AG04450 (cell line): ENCODE data around the gene SH3RF3. TPM values are rescaled to one million over a fixed set of nuclear protein-coding genes. Genes with fewer than 3 reads are reported as not detected.

Experiments used
- CTCF ChIA-PET: fragments of 300-600, 350-600 bp; formaldehyde crosslinking; extraction: SDS; loops from one replicate; lab custom pipeline; 2022; ENCODE audit warnings: antibody characterized with exemption, inconsistent platforms; lab: Charles Lee
- POLR2A ChIA-PET: fragments of 350-600 bp; formaldehyde crosslinking; extraction: SDS; loops from one replicate; lab custom pipeline; 2021; ENCODE audit warnings: antibody characterized with exemption, inconsistent platforms; lab: Yijun Ruan, JAX
- DNase-seq: peaks from one replicate; pipeline ENCODE4 v3.0.0-alpha.2; 2011; ENCODE audit warnings: low read depth, low spot score
- H3K27ac ChIP-seq: one replicate; pipeline ENCODE4 v1.5.1; 2012; ENCODE audit warnings: low read depth, low read length, control low read depth
- H3K27me3 ChIP-seq: one replicate; pipeline ENCODE4 v1.6.0; 2012; ENCODE audit warnings: low read length; ENCODE audit not compliant: control insufficient read depth, insufficient read depth
- H3K4me3 ChIP-seq: 2 replicates; pipeline ENCODE4 v1.5.1; 2011; ENCODE audit warnings: mild to moderate bottlenecking, low read depth, low read length, control low read depth
- H3K9me3 ChIP-seq: 2 replicates; pipeline ENCODE4 v1.5.1; 2012; ENCODE audit warnings: low read length; ENCODE audit not compliant: control insufficient read depth, insufficient read depth
- CTCF ChIP-seq: IDR thresholded peaks from 2 replicates; pipeline ENCODE4 v1.5.1; 2011; ENCODE audit warnings: low read depth, low read length, control low read depth, inconsistent platforms
- polyA plus RNA-seq: library from polyadenylated mRNA; depleted of rRNA; stranded (reverse); fragments of >200 nt; gene quantifications from 2 replicates; pipeline ENCODE4 v1.2.3, GENCODE V29; 2011

The SH3RF3 gene
- polyA plus RNA-seq, 1 experiment, result 5.7 TPM

GRCh38 chr2:109522063-109522374 is 393.0 kb downstream of the SH3RF3 start:
- Histone ChIP-seq H3K27ac (no peak overlapping the region), H3K27me3 (peaks cover 14% of the 10 kb centered on the region), H3K9me3 (no peaks in the 10 kb centered on the region), H3K4me3 (no peak overlapping the region)
- CTCF ChIA-PET, result interaction anchor here (1.2 to 1.7 kb wide), 2 partner anchors 11 to 24 kb away, joined by 6 to 7 read pairs; no protein-coding TSS in a partner anchor
- POLR2A ChIA-PET, result no interaction called here
- TF ChIP-seq CTCF, result no peak
- DNase-seq, result no peak

DNA sequence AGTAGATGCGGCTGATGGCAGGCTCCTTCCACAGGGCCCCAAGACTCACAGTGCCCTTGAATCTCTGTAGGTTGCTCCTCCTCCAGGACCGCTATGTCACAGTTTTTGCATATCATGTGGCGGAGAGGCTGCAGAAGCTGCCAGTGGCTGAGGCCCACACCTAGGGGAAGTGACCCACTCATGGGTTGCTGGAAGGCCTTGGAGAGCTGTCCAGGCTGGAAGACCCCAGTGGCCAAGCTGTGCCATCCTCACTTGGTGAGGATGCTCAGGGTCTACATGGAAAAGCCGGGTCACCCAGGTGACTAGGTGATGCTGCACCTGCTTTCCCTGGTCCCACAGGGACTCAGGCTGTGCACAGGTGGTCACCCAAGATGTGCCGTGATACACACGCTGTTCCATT is 394.1 kb downstream of the SH3RF3 start:
- H3K9me3 ChIP-seq, result no peaks in the 10 kb centered on the region
- no peak for TF ChIP-seq CTCF
- H3K4me3 ChIP-seq, result no peak overlapping the region
- ChIA-PET POLR2A (interaction anchor here (0.8 kb wide), 1 partner anchor 52 kb away, joined by 4 read pairs; no protein-coding TSS in a partner anchor), CTCF (interaction anchor here (1.2 to 1.7 kb wide), 2 partner anchors 13 to 23 kb away, joined by 6 to 7 read pairs; no protein-coding TSS in a partner anchor)
- DNase-seq, result no peak
- H3K27me3 ChIP-seq, result peaks cover 22% of the 10 kb centered on the region
- H3K27ac ChIP-seq, result no peak overlapping the region

- Histone ChIP-seq H3K4me3 (no peak overlapping the region), H3K27ac (no peak overlapping the region), H3K27me3 (peaks cover 22% of the 10 kb centered on the region), H3K9me3 (peaks cover under 1% of the 10 kb centered on the region; the same call in 1 of the 2 replicates)
- ChIA-PET POLR2A (no interaction called here), CTCF (interaction anchor here (0.6 to 0.7 kb wide), 3 partner anchors 185 to 378 kb away, joined by 4 to 7 read pairs (median 5); no protein-coding TSS in a partner anchor)
- no peak for DNase-seq
- no peak for TF ChIP-seq CTCF
These were observed 394.7 kb downstream of the SH3RF3 start for GRCh38 chr2:109523536-109524361.

GRCh38 chr2:109525836-109526235 is 396.8 kb downstream of the SH3RF3 start:
- Histone ChIP-seq H3K27me3 (peaks cover 29% of the 10 kb centered on the region), H3K4me3 (no peak overlapping the region), H3K9me3 (peaks cover 2% of the 10 kb centered on the region; the same call in 1 of the 2 replicates), H3K27ac (no peak overlapping the region)
- DNase-seq, result no peak
- CTCF ChIA-PET, result interaction anchor here (1.4 kb wide), 1 partner anchor 16 kb away, joined by 3 read pairs; no protein-coding TSS in a partner anchor
- POLR2A ChIA-PET, result no interaction called here
- TF ChIP-seq CTCF, result no peak

DNA sequence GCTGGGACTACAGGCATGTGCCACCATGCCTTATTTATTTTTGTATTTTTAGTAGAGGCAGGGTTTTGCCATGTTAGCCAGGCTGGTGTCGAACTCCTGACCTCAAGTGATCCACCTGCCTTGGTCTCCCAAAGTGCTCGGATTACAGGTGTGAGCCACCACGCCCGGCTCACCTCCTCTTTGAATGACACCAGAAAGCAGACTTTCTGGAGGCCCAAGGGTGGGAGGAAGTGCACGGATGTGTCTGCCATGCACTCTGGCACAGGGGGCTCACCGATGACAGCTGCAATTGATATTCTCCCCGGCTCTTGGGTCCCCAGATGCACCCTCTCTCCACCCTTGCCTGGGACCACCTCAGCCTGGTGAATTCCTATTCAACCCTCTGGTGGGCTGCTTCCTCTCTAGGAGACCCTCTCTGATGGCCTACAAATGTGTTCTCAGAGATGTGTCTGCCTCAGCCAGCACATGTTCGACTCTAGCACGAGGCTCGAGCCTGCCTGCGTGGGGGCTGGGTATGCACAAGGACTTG is 397.5 kb downstream of the SH3RF3 start:
- CTCF ChIA-PET, result interaction anchor here (0.9 to 1.4 kb wide), 2 partner anchors 16 to 209 kb away, joined by 3 to 4 read pairs; no protein-coding TSS in a partner anchor
- TF ChIP-seq CTCF, result no peak
- peaks cover 2% of the 10 kb centered on the region; the same call in 1 of the 2 replicates for H3K9me3 ChIP-seq
- POLR2A ChIA-PET, result no interaction called here
- no peak for DNase-seq
- peaks cover 30% of the 10 kb centered on the region for H3K27me3 ChIP-seq
- H3K4me3 ChIP-seq, result no peak overlapping the region
- H3K27ac ChIP-seq, result no peak overlapping the region
